RWPE1 (cell line): ENCODE measurements around the gene WDFY1.

ENCODE experiments used
- CTCF ChIA-PET: fragments of 350-600 bp; sonication (Branson Sonifier 250); formaldehyde crosslinking; extraction: SDS; loops from one replicate; lab custom pipeline; 2021; lab: Yijun Ruan, JAX
- POLR2A ChIA-PET: fragments of 400-600 bp; formaldehyde crosslinking; extraction: SDS; loops from one replicate; lab custom pipeline; 2020; ENCODE audit warnings: antibody characterized with exemption; ENCODE audit not compliant: low non-redundant PET; lab: Yijun Ruan, JAX
- DNase-seq: peaks from one replicate; pipeline ENCODE4 v3.0.0; 2012; ENCODE audit warnings: low spot score
- H3K27ac ChIP-seq: fragments of 450-650 bp; 2 replicates; pipeline ENCODE4 v1.5.1; 2017
- TF ChIP-seq, protein P1 (sequence below): fragments of 450-650 bp; conservative IDR thresholded peaks from 2 replicates; pipeline ENCODE4 v1.5.1; 2017; ENCODE audit warnings: low read depth, mild to moderate bottlenecking

WDFY1 gene

DNA sequence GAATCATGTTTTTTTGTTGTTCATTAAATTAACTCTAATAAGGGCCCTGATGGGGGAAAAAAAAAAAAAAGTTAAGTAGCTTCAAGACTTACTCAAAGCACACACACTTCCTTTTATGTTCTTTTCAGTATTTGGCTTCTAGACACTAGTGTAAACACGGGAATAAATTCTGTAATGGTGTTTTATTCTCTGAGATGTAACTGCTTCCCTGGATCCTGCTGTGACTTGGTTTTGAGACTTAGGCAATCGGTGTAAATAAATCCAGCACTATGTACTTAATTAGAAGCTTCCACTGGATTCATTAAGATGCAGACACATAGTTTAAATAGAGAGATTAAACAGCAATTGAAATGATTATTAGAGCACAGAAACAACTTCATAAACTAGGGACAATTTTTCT lies 81.6 kb downstream of the WDFY1 start:
- no peak for DNase-seq
- TF ChIP-seq, protein P1, sequence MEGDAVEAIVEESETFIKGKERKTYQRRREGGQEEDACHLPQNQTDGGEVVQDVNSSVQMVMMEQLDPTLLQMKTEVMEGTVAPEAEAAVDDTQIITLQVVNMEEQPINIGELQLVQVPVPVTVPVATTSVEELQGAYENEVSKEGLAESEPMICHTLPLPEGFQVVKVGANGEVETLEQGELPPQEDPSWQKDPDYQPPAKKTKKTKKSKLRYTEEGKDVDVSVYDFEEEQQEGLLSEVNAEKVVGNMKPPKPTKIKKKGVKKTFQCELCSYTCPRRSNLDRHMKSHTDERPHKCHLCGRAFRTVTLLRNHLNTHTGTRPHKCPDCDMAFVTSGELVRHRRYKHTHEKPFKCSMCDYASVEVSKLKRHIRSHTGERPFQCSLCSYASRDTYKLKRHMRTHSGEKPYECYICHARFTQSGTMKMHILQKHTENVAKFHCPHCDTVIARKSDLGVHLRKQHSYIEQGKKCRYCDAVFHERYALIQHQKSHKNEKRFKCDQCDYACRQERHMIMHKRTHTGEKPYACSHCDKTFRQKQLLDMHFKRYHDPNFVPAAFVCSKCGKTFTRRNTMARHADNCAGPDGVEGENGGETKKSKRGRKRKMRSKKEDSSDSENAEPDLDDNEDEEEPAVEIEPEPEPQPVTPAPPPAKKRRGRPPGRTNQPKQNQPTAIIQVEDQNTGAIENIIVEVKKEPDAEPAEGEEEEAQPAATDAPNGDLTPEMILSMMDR = no peak
- ChIA-PET POLR2A (no interaction called here), CTCF (no interaction called here)
- peak overlapping the region; percentile 74; the same call in 1 of the 2 replicates for H3K27ac ChIP-seq

GRCh38 chr2:223860809-223861738 lies 84.1 kb downstream of the WDFY1 start:
- peak; percentile 89 for DNase-seq
- TF ChIP-seq, protein P1 = peak; percentile 25; the same call in 1 of the 2 replicates
- ChIA-PET CTCF (interaction anchor here (0.6 to 1.4 kb wide), 5 partner anchors 22 to 481 kb away, joined by 3 to 5 read pairs (median 3); no protein-coding TSS in a partner anchor), POLR2A (no interaction called here)
- peak overlapping the region; percentile 94 for H3K27ac ChIP-seq

GRCh38 chr2:223859070-223859469 lies 86.1 kb downstream of the WDFY1 start:
- ChIA-PET POLR2A (no interaction called here), CTCF (interaction anchor here (0.6 kb wide), 2 partner anchors 59 to 1134 kb away, joined by 3 to 7 read pairs; no protein-coding TSS in a partner anchor)
- H3K27ac ChIP-seq = peak overlapping the region; percentile 94; the same call in 1 of the 2 replicates
- DNase-seq = no peak
- TF ChIP-seq, protein P1 = no peak

GRCh38 chr2:223856584-223856983 lies 88.6 kb downstream of the WDFY1 start:
- no peak for DNase-seq
- H3K27ac ChIP-seq = no peak overlapping the region
- TF ChIP-seq, protein P1 = no peak
- CTCF ChIA-PET = interaction anchor here (0.6 kb wide), 1 partner anchor 181 kb away, joined by 3 read pairs; no protein-coding TSS in a partner anchor
- POLR2A ChIA-PET = no interaction called here

- CTCF ChIA-PET = interaction anchor here (0.6 kb wide), 1 partner anchor 180 kb away, joined by 3 read pairs; no protein-coding TSS in a partner anchor
- TF ChIP-seq, protein P1 = no peak
- no peak overlapping the region for H3K27ac ChIP-seq
- DNase-seq = no peak
- POLR2A ChIA-PET = no interaction called here
Observed at GRCh38 chr2:223856021-223856420, 89.1 kb downstream of the WDFY1 start.

DNA sequence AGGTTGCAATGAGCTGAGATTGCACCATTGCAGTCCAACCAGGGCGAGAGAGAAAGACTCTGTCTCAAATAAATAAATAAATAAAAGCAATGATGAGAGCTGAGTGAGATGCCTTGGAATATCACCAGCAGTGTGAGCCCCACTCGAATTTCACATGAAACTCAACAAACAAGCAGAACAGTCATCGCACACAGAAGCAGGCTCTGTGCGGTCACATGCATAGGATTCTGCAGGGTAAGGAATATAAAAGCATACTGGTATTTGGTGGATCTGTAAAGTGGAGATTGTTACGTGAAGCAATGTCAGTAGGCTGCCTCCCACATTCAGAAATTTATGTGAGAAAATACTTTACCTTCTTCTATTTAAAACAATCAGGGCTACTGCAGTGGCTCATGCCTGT lies 89.7 kb downstream of the WDFY1 start:
- POLR2A ChIA-PET = no interaction called here
- no peak for DNase-seq
- TF ChIP-seq, protein P1 = no peak
- CTCF ChIA-PET = no interaction called here
- H3K27ac ChIP-seq = no peak overlapping the region
